Hepatocyte (in vitro differentiated cells): ENCODE results near the gene ZNF43.
"Not testable (repeated sequence)": the region's sequence is repeated elsewhere in the genome, so short reads cannot be mapped to it uniquely, and the experiment has no call there.

Experiments used
- CTCF ChIP-seq: fragments of 200-600 bp; sonication (generic); IDR thresholded peaks from 2 replicates; pipeline ENCODE4 v1.5.1; 2016; ENCODE audit warnings: antibody characterized with exemption, mild to moderate bottlenecking; ENCODE audit not compliant: poor library complexity
- EZH2 ChIP-seq: fragments of 200-600 bp; sonication (generic); IDR thresholded peaks from 2 replicates; pipeline ENCODE4 v1.6.1; 2016; ENCODE audit warnings: antibody characterized with exemption, mild to moderate bottlenecking, borderline replicate concordance
- EZH2phosphoT487 ChIP-seq: fragments of 200-600 bp; sonication (generic); IDR thresholded peaks from one replicate; pipeline ENCODE4 v1.6.1; 2018; ENCODE audit warnings: antibody characterized with exemption, mild to moderate bottlenecking, low read depth, moderate library complexity; ENCODE audit not compliant: unreplicated experiment, severe bottlenecking

GRCh38 chr19:21766705-21767064 is 69.3 kb downstream of the ZNF43 start:
- TF ChIP-seq EZH2, CTCF, EZH2phosphoT487: not testable (repeated sequence)
